ENCODE data around the gene MAZ. TPM values are rescaled to one million over a fixed set of nuclear protein-coding genes. Genes with fewer than 3 reads are reported as not detected.
A peak's percentile ranks its signal among the peaks of the same experiment; 100 is the strongest.

Gene MAZ
- total and polyA plus RNA-seq, 2 of the 13 experiments (the other 11 are each of a cell fraction or from before 2014, with no cell fraction given): 203 to 277 TPM

DNA sequence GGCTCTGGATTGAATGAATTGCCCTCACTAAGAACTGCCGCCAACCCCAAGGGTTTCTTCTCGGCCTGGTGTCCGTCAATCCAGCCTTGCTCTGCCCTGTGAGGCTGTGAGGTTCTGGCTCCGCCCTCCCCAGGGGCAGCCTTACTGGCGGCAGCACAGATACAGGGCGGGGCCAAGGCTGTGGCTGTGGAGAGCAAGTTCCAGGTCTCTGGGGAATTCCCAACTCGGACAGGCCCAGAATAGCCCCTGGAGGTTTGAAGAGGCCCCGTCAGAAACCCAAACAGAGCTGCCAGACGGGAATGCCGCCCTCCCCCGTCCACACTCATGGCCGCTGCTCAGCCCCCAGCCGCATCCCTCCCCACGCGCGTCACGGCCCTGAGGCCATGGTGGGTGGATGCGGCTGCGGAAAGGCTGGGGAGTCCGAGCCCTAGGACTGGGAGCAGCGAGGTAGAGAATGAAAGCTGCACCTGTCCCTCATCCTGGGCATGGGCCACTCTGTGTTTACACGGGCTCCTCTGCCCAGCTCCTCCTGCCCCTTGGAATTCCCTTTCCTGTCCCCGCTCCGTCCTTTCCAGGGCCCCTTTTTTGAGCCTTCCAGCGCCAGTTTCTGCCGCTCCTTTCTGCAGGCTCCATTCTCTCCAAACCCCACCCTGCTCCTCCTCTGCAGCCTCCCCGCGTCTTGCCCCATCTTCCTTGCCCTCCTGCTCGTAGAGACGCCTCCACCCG is 5.0 kb downstream of the MAZ start:
- ChIA-PET CTCF (ENCODE audit: low intra/inter-chr PET ratio, low total read pairs) (no interaction called here), POLR2A (interaction anchor here (0.6 to 4.3 kb wide), 12 partner anchors 10 to 254 kb away, joined by 3 to 26 read pairs (median 4); partner anchors contain the start of genes ALDOA, ASPHD1, CDIPT and KIF22)
- Histone ChIP-seq H3K27ac (ENCODE audit: extremely low read length, insufficient read depth, low read length) (peak overlapping the region; percentile 53), H3K79me2 (ENCODE audit: insufficient read depth, low read length) (peaks cover 23% of the 10 kb centered on the region), H3K9me3 (ENCODE audit: low read length) (no peaks in the 10 kb centered on the region), H4K20me1 (ENCODE audit: insufficient read depth, low read length) (peaks cover 23% of the 10 kb centered on the region; the same call in 1 of the 2 replicates), H3K9ac (ENCODE audit: insufficient read depth, low read depth, low read length) (peak overlapping the region; percentile 66), H3K27me3 (ENCODE audit: control insufficient read depth in 1 of 2, insufficient read depth in 2 of 2, low read length in 2 of 2) (peaks cover 0 to 12% of the 10 kb centered on the region in 2 experiments; a peak in 2 of 5 replicates), H3K4me2 (ENCODE audit: low read depth, low read length) (peak overlapping the region; percentile 95), H3K4me1 (ENCODE audit: insufficient read depth, low read length) (peaks cover 77% of the 10 kb centered on the region), H3K4me3 (replicated peaks in 1 of 3; ENCODE audit: insufficient read depth in 1 of 3, low read depth in 2 of 3, low read length in 3 of 3) (peak overlapping the region; percentile 52 to 75 (median 64)), H2AFZ (ENCODE audit: low read length) (no peak overlapping the region), H3K36me3 (replicated peaks in 1 of 2; ENCODE audit: control insufficient read depth in 1 of 2, insufficient read depth in 2 of 2, low read length in 2 of 2) (peaks cover 6 to 26% of the 10 kb centered on the region in 2 experiments)
- 1% methylated on average over 22 of the region's 31 CpGs for WGBS (ENCODE audit: low lambda C conversion rate)
- in situ Hi-C loops (cut with HindIII; ENCODE audit: extremely low pct_ligation_motif_present, low pct_unique_long_range_greater_than_20kb): loop anchor here (25.0 kb wide), 1 partner anchor 851 kb away; the partner anchor contains the start of genes FBRS and PRR14
- no TSS peak for BruUV-seq (replicated peaks)
- DNase-seq (ENCODE audit: low spot score): peak; percentile 95
- FAIRE-seq: peak; percentile 99
- intact Hi-C loops (cut with micrococcal nuclease; ENCODE audit: unreplicated experiment): loop anchor here (2.0 kb wide), 1 partner anchor 209 kb away; no protein-coding TSS in a partner anchor
- peak; percentile 85 for ATAC-seq
- TF ChIP-seq, protein P1, sequence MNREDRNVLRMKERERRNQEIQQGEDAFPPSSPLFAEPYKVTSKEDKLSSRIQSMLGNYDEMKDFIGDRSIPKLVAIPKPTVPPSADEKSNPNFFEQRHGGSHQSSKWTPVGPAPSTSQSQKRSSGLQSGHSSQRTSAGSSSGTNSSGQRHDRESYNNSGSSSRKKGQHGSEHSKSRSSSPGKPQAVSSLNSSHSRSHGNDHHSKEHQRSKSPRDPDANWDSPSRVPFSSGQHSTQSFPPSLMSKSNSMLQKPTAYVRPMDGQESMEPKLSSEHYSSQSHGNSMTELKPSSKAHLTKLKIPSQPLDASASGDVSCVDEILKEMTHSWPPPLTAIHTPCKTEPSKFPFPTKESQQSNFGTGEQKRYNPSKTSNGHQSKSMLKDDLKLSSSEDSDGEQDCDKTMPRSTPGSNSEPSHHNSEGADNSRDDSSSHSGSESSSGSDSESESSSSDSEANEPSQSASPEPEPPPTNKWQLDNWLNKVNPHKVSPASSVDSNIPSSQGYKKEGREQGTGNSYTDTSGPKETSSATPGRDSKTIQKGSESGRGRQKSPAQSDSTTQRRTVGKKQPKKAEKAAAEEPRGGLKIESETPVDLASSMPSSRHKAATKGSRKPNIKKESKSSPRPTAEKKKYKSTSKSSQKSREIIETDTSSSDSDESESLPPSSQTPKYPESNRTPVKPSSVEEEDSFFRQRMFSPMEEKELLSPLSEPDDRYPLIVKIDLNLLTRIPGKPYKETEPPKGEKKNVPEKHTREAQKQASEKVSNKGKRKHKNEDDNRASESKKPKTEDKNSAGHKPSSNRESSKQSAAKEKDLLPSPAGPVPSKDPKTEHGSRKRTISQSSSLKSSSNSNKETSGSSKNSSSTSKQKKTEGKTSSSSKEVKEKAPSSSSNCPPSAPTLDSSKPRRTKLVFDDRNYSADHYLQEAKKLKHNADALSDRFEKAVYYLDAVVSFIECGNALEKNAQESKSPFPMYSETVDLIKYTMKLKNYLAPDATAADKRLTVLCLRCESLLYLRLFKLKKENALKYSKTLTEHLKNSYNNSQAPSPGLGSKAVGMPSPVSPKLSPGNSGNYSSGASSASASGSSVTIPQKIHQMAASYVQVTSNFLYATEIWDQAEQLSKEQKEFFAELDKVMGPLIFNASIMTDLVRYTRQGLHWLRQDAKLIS (CRISPR knock-in tag; IDR thresholded peaks at IDR 0.05): no peak
- TF ChIP-seq ZNF317 (CRISPR knock-in tag; IDR thresholded peaks at IDR 0.05) (peak; percentile 25; the same call in 1 of the 2 replicates), ZNF180 (CRISPR knock-in tag; IDR thresholded peaks at IDR 0.05; ENCODE audit: borderline replicate concordance, low read depth) (0 out of 2 replicates have a peak, but pooled peaks have one; percentile 40), SNAPC2 (CRISPR knock-in tag; IDR thresholded peaks at IDR 0.05) (no peak), ZFP1 (CRISPR knock-in tag; IDR thresholded peaks at IDR 0.05) (no peak), SAFB2 (CRISPR knock-in tag; IDR thresholded peaks at IDR 0.05; ENCODE audit: borderline replicate concordance, low read depth) (no peak), RARA (CRISPR knock-in tag; IDR thresholded peaks at IDR 0.05) (no peak), NCOA1 (CRISPR knock-in tag; IDR thresholded peaks at IDR 0.05) (no peak), ZNF496 (CRISPR knock-in tag; IDR thresholded peaks at IDR 0.05; ENCODE audit: insufficient replicate concordance) (no peak), PRPF4 (IDR thresholded peaks at IDR 0.05; ENCODE audit: low read depth, low read length, poor library complexity, severe bottlenecking) (no peak), KAT8 (CRISPR knock-in tag; IDR thresholded peaks at IDR 0.05) (no peak; the same call in 1 of the 2 replicates), ZBTB7B (CRISPR knock-in tag; IDR thresholded peaks at IDR 0.05) (peak; percentile 60; the same call in 1 of the 2 replicates), SIN3A (IDR thresholded peaks at IDR 0.05; ENCODE audit: borderline replicate concordance, low read depth, low read length) (peak; percentile 72; the same call in 1 of the 2 replicates)
- TF ChIP-seq, protein P2, sequence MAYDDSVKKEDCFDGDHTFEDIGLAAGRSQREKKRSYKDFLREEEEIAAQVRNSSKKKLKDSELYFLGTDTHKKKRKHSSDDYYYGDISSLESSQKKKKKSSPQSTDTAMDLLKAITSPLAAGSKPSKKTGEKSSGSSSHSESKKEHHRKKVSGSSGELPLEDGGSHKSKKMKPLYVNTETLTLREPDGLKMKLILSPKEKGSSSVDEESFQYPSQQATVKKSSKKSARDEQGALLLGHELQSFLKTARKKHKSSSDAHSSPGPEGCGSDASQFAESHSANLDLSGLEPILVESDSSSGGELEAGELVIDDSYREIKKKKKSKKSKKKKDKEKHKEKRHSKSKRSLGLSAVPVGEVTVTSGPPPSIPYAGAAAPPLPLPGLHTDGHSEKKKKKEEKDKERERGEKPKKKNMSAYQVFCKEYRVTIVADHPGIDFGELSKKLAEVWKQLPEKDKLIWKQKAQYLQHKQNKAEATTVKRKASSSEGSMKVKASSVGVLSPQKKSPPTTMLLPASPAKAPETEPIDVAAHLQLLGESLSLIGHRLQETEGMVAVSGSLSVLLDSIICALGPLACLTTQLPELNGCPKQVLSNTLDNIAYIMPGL (CRISPR knock-in tag; IDR thresholded peaks at IDR 0.05; ENCODE audit: borderline replicate concordance in 1 of 2, low read depth in 1 of 2): peak in 1 of 2 experiments; percentile 46; a peak in 2 of 4 replicates
- TF ChIP-seq, protein P3, sequence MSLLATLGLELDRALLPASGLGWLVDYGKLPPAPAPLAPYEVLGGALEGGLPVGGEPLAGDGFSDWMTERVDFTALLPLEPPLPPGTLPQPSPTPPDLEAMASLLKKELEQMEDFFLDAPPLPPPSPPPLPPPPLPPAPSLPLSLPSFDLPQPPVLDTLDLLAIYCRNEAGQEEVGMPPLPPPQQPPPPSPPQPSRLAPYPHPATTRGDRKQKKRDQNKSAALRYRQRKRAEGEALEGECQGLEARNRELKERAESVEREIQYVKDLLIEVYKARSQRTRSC (CRISPR knock-in tag; IDR thresholded peaks at IDR 0.05; ENCODE audit: low read depth): no peak
- TF ChIP-seq, protein P4, sequence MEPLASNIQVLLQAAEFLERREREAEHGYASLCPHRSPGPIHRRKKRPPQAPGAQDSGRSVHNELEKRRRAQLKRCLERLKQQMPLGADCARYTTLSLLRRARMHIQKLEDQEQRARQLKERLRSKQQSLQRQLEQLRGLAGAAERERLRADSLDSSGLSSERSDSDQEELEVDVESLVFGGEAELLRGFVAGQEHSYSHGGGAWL (CRISPR knock-in tag; IDR thresholded peaks at IDR 0.05): peak; percentile 58

Data from HepG2 (cell line).